ENCODE data around the gene ARHGAP22.
"Not testable (repeated sequence)": the region's sequence is repeated elsewhere in the genome, so short reads cannot be mapped to it uniquely, and the experiment has no call there.

Gene ARHGAP22, protein sequence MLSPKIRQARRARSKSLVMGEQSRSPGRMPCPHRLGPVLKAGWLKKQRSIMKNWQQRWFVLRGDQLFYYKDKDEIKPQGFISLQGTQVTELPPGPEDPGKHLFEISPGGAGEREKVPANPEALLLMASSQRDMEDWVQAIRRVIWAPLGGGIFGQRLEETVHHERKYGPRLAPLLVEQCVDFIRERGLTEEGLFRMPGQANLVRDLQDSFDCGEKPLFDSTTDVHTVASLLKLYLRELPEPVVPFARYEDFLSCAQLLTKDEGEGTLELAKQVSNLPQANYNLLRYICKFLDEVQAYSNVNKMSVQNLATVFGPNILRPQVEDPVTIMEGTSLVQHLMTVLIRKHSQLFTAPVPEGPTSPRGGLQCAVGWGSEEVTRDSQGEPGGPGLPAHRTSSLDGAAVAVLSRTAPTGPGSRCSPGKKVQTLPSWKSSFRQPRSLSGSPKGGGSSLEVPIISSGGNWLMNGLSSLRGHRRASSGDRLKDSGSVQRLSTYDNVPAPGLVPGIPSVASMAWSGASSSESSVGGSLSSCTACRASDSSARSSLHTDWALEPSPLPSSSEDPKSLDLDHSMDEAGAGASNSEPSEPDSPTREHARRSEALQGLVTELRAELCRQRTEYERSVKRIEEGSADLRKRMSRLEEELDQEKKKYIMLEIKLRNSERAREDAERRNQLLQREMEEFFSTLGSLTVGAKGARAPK

DNA sequence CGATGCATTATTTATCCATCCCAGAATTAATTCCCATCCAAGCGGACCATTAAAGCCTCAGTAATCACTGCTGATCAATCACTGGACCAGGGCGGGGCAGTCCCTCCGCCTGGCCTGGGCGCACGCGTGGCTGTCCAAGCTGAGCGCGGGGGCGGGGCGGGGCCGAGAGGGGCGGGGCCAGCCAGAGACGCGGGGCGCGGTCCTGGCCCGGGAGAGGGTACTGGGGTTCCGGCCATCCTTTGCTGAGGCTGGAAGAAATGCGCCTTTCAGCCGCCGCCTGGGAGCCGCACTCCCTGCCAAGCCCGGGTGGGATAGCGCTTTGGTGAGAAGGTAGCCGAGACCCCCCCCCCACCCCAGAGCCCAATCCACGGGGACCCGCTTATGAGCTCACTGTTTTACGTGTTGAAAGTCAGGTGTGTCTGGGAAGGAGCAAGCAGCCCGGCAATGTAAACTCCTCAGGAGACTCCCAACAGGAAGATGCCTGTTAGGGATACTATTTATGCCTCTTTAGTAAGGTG is at the start of gene ARHGAP22:
TSS of gene ARHGAP22 (minus strand) at position 83 of the 518 bp plus-strand sequence. CDS start 277 bp downstream, outside the sequence.
- peaks cover 0 to 14% (median 2%) of the 10 kb centered on the region in 5 donors for H3K27me3 ChIP-seq (ENCODE audit: control insufficient read depth in 5 of 5, insufficient read depth in 4 of 5, low read length in 5 of 5)
- no peaks in the 10 kb centered on the region for H3K9me3 ChIP-seq (ENCODE audit: control insufficient read depth in 5 of 5, low read length in 5 of 5)
- no peak within 1 kb of the TSS for H3K27ac ChIP-seq (ENCODE audit: low read depth, low read length)
- no peaks in the 10 kb centered on the region for H3K36me3 ChIP-seq (ENCODE audit: control insufficient read depth in 5 of 5, insufficient read depth in 5 of 5, low read length in 5 of 5)
- peak within 1 kb of the TSS in 2 of 5 donors; percentile 22 to 45 for H3K9ac ChIP-seq (ENCODE audit: low read length in 5 of 5)
- peak within 1 kb of the TSS; percentile 23 to 66 (median 56) for H3K4me3 ChIP-seq (ENCODE audit: low read depth in 1 of 5, low read length in 5 of 5)
- peaks cover 0 to 29% (median 20%) of the 10 kb centered on the region in 5 donors for H3K4me1 ChIP-seq (ENCODE audit: control insufficient read depth in 5 of 5, insufficient read depth in 5 of 5, low read length in 5 of 5)

DNA sequence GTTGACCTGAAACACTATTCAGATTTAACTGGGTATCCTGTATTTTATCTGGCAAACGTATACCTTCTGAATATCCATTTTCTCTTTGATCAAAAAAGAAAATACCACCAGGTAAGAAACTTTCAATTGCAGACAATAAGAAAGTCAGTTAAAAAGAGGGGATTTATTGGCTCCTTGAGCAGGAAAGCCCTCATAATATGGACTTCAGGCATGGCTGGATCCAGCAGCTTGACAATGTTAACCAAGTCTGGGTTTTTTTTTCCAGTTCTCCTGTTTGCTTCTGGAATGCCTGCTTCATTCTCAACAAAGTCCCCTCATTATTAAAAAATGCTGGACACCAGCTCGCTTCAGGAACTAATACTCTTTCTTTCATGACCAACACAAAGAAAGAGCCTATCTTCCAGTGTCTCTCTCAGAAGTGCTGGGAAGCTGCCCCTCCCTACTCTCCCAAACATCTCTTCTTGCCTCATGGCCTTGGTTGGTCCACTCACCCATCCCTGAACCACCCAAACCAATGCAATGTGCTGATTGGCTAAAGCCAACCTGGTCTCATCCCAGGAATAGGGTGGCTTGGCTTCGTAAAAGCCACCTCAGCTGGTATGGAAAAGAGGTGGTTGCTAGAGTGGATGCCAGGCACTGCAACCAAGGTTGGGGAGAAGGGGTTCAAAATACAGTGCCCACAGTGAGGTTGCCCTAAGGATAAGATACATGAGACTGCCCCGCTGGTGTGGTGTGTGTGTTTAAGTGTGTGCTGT is 49.2 kb upstream of the ARHGAP22 start:
- Histone ChIP-seq H3K9ac (ENCODE audit: low read length in 5 of 5) (no peak overlapping the region), H3K9me3 (ENCODE audit: control insufficient read depth in 5 of 5, low read length in 5 of 5) (no peaks in the 10 kb centered on the region), H3K4me1 (ENCODE audit: control insufficient read depth in 5 of 5, insufficient read depth in 5 of 5, low read length in 5 of 5) (peaks cover 3 to 32% (median 15%) of the 10 kb centered on the region in 5 donors), H3K36me3 (ENCODE audit: control insufficient read depth in 5 of 5, insufficient read depth in 5 of 5, low read length in 5 of 5) (no peaks in the 10 kb centered on the region), H3K4me3 (ENCODE audit: low read depth in 1 of 5, low read length in 5 of 5) (no peak overlapping the region), H3K27ac (ENCODE audit: low read depth, low read length) (no peak overlapping the region), H3K27me3 (ENCODE audit: control insufficient read depth in 5 of 5, insufficient read depth in 4 of 5, low read length in 5 of 5) (peaks cover 0 to 5% (median 3%) of the 10 kb centered on the region in 5 donors)

DNA sequence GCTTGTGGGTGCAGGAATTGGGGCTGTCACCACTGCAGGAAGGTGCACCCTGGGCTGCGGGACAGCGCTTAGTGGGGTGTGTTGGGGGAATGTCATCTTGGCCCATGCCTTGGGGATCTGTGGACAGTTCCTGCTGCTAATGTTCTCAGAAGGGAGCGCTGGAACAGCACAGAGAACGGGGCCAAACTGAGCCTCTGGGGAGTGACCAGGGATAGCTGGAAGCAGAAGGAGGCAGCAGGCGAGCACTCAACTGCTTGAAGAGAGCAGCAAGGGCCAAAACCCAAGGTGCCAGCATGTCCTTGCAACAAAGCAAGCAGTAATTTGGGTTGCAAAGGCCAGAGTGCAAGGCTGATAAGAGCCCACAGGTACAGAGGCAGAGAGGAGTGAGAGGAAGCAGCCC is 48.5 kb upstream of the ARHGAP22 start:
- Histone ChIP-seq H3K9ac (ENCODE audit: low read length in 5 of 5) (no peak overlapping the region), H3K36me3 (ENCODE audit: control insufficient read depth in 5 of 5, insufficient read depth in 5 of 5, low read length in 5 of 5) (no peaks in the 10 kb centered on the region), H3K27ac (ENCODE audit: low read depth, low read length) (no peak overlapping the region), H3K4me1 (ENCODE audit: control insufficient read depth in 5 of 5, insufficient read depth in 5 of 5, low read length in 5 of 5) (peaks cover 5 to 32% (median 15%) of the 10 kb centered on the region in 5 donors), H3K27me3 (ENCODE audit: control insufficient read depth in 5 of 5, insufficient read depth in 4 of 5, low read length in 5 of 5) (peaks cover 0 to 5% (median 3%) of the 10 kb centered on the region in 5 donors), H3K4me3 (ENCODE audit: low read depth in 1 of 5, low read length in 5 of 5) (no peak overlapping the region), H3K9me3 (ENCODE audit: control insufficient read depth in 5 of 5, low read length in 5 of 5) (no peaks in the 10 kb centered on the region)

DNA sequence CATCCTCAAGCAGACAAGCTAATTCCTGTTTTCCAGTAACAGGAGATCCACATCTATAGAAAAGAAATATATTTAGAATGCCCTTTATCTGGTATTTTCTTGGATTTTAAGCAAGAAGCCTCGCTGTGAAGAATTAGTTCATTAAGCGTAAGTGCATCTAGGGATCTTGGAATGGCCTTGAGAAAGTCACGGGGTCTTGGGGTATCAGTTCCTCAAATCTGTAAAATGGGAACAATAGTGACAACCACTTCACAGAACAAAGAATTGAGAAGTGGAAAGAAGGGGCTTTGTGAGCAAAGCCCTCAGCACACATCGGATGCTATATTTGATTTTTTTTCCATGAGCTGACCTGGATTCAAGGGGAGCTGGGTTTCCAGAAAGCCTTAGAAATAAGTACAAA is 47.5 kb upstream of the ARHGAP22 start:
- Histone ChIP-seq H3K36me3 (ENCODE audit: control insufficient read depth in 5 of 5, insufficient read depth in 5 of 5, low read length in 5 of 5) (no peaks in the 10 kb centered on the region), H3K4me3 (ENCODE audit: low read depth in 1 of 5, low read length in 5 of 5) (no peak overlapping the region), H3K27ac (ENCODE audit: low read depth, low read length) (no peak overlapping the region), H3K9ac (ENCODE audit: low read length in 5 of 5) (no peak overlapping the region), H3K9me3 (ENCODE audit: control insufficient read depth in 5 of 5, low read length in 5 of 5) (no peaks in the 10 kb centered on the region), H3K27me3 (ENCODE audit: control insufficient read depth in 5 of 5, insufficient read depth in 4 of 5, low read length in 5 of 5) (peaks cover 0 to 5% (median 0%) of the 10 kb centered on the region in 5 donors), H3K4me1 (ENCODE audit: control insufficient read depth in 5 of 5, insufficient read depth in 5 of 5, low read length in 5 of 5) (peaks cover 5 to 32% (median 15%) of the 10 kb centered on the region in 5 donors)

DNA sequence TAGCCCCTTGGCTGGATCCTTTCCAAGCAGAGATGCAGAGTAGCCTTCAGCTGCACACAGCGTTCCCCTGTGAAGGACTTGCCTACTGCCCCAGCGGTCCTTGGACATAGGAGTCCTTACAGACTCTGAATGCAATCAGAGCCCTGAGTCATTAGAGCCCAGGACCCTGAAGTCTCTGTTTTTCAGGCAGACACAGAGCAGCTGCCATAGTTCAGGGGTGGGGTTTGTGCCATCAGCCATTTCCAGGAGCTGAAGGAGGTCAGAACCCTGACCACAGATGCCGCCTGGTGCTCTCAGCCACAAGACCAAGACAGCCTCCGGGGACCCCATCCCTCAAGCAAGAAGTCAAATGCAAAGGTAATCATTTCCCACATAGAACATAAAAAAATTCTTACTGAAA is 47.0 kb upstream of the ARHGAP22 start:
- no peaks in the 10 kb centered on the region for H3K36me3 ChIP-seq (ENCODE audit: control insufficient read depth in 5 of 5, insufficient read depth in 5 of 5, low read length in 5 of 5)
- peaks cover 5 to 31% (median 15%) of the 10 kb centered on the region in 5 donors for H3K4me1 ChIP-seq (ENCODE audit: control insufficient read depth in 5 of 5, insufficient read depth in 5 of 5, low read length in 5 of 5)
- peaks cover 0 to 3% (median 0%) of the 10 kb centered on the region in 5 donors for H3K27me3 ChIP-seq (ENCODE audit: control insufficient read depth in 5 of 5, insufficient read depth in 4 of 5, low read length in 5 of 5)
- no peak overlapping the region for H3K9ac ChIP-seq (ENCODE audit: low read length in 5 of 5)
- H3K27ac ChIP-seq (ENCODE audit: low read depth, low read length): no peak overlapping the region
- H3K9me3 ChIP-seq (ENCODE audit: control insufficient read depth in 5 of 5, low read length in 5 of 5): no peaks in the 10 kb centered on the region
- peak overlapping the region in 1 of 5 donors; percentile 11 for H3K4me3 ChIP-seq (ENCODE audit: low read depth in 1 of 5, low read length in 5 of 5)

DNA sequence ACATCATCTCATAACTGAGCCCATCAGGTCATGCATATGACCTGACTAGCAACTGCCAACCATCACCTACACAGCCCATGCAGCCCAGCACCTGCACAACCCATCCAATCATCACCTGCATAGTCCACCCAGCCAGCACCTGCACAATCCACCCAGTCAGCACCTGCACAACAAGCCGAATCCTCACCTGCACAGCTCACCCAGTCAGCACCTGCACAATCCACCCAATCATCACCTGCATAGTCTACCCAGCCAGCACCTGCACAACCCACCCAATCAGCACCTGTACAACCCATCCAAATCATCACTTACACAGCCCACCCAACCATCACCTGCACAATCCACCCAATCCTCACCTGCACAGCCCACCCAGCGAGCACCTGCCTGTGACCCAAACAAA is 46.4 kb upstream of the ARHGAP22 start:
- no peak overlapping the region for H3K9ac ChIP-seq (ENCODE audit: low read length in 5 of 5)
- H3K4me1 ChIP-seq (ENCODE audit: control insufficient read depth in 5 of 5, insufficient read depth in 5 of 5, low read length in 5 of 5): peaks cover 3 to 25% (median 10%) of the 10 kb centered on the region in 5 donors
- H3K9me3 ChIP-seq (ENCODE audit: control insufficient read depth in 5 of 5, low read length in 5 of 5): no peaks in the 10 kb centered on the region
- no peak overlapping the region for H3K4me3 ChIP-seq (ENCODE audit: low read depth in 1 of 5, low read length in 5 of 5)
- H3K27me3 ChIP-seq (ENCODE audit: control insufficient read depth in 5 of 5, insufficient read depth in 4 of 5, low read length in 5 of 5): peaks cover 0 to 3% (median 0%) of the 10 kb centered on the region in 5 donors
- no peak overlapping the region for H3K27ac ChIP-seq (ENCODE audit: low read depth, low read length)
- H3K36me3 ChIP-seq (ENCODE audit: control insufficient read depth in 5 of 5, insufficient read depth in 5 of 5, low read length in 5 of 5): no peaks in the 10 kb centered on the region

DNA sequence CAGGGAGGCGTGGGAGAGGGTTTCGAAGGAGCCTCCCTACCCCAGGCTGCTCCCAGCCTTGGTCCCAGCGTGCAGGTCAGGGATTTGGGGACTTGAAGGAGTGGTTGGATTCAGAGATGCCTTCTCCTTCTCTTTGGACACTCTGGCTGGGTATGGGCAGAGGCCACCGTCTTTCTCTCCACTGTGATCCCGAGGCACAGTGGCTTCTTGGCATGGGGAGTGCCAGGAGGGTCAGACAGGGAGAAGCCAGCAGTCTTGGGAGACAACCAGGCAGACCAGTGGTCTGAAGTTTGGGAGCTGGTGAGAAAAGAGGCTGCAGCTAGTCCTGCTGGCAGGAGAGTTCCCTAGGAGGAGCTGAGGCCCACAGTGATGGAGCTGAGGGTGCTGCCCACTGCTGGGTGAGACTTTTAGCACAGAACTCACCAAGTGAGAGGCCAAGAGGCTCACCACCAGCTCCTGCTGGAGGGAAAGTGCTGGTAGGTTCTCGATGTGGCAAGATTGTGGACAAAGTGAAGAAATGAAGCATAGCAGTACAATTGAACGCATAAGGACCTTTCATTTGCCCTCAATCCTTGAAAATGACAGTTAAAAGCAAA is 44.6 kb upstream of the ARHGAP22 start:
- Histone ChIP-seq H3K27me3 (ENCODE audit: control insufficient read depth in 5 of 5, insufficient read depth in 4 of 5, low read length in 5 of 5) (peaks cover 0 to 3% (median 0%) of the 10 kb centered on the region in 5 donors), H3K27ac (ENCODE audit: low read depth, low read length) (no peak overlapping the region), H3K4me3 (ENCODE audit: low read depth in 1 of 5, low read length in 5 of 5) (no peak overlapping the region), H3K9ac (ENCODE audit: low read length in 5 of 5) (no peak overlapping the region), H3K4me1 (ENCODE audit: control insufficient read depth in 5 of 5, insufficient read depth in 5 of 5, low read length in 5 of 5) (peaks cover 0 to 13% (median 2%) of the 10 kb centered on the region in 5 donors), H3K9me3 (ENCODE audit: control insufficient read depth in 5 of 5, low read length in 5 of 5) (no peaks in the 10 kb centered on the region), H3K36me3 (ENCODE audit: control insufficient read depth in 5 of 5, insufficient read depth in 5 of 5, low read length in 5 of 5) (no peaks in the 10 kb centered on the region)

DNA sequence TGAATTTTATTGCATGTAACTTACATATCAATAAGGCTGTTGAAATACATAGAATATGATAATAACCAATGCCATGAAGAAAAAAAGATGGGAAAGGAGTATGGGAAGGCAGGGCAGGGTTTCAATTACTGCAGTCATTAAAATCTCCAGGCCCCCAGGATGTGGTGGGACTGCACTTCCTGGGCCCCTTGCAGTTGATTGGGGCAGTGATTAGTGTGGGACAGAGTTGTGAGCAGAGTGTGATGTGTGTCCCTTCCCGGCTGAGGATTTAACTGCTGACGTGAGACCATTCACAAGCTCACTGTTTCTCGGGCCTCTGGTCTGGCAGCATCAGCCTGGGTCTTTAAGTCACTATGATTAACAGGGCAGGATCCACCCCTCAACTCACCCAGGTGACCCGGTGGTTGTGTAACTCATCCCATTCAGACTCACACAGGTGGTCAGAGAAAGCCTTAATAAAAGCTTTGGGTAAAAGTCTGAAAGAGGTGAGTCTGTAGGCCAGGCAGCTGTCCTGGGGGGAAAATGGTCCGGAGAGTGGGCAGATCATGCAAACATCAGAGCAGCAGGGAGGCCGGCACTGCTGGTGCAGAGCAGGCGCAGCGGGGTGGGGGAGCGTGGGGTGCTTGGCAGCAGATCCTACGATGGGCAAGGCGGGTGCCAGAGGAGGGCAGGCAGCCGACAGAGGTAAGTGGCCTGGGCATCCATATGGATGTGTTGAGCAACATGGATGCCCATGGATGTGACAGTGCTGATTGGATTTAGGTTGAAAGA is 43.5 kb upstream of the ARHGAP22 start:
- peaks cover 0 to 10% (median 2%) of the 10 kb centered on the region in 5 donors for H3K4me1 ChIP-seq (ENCODE audit: control insufficient read depth in 5 of 5, insufficient read depth in 5 of 5, low read length in 5 of 5)
- peaks cover 0 to 3% (median 0%) of the 10 kb centered on the region in 5 donors for H3K27me3 ChIP-seq (ENCODE audit: control insufficient read depth in 5 of 5, insufficient read depth in 4 of 5, low read length in 5 of 5)
- H3K4me3 ChIP-seq (ENCODE audit: low read depth in 1 of 5, low read length in 5 of 5): no peak overlapping the region
- H3K27ac ChIP-seq (ENCODE audit: low read depth, low read length): no peak overlapping the region
- no peaks in the 10 kb centered on the region for H3K9me3 ChIP-seq (ENCODE audit: control insufficient read depth in 5 of 5, low read length in 5 of 5)
- H3K36me3 ChIP-seq (ENCODE audit: control insufficient read depth in 5 of 5, insufficient read depth in 5 of 5, low read length in 5 of 5): no peaks in the 10 kb centered on the region
- H3K9ac ChIP-seq (ENCODE audit: low read length in 5 of 5): no peak overlapping the region

DNA sequence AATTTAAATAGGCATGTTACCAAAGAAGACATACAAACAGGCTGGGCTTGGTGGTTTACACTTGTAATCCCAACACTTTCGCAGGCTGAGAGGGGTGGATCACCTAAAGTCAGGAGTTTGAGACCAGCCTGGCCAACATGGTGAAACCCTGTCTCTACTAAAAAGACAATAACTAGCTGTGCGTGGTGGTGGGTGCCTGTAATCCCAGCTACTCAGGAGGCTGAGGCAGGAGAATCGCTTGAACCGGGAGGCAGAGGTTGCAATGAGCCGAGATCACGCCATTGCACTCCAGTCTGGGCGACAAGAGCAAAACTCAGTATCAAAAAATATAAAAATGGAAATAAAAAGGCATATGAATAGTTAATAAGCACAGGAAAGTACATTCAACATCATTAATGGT is 42.2 kb upstream of the ARHGAP22 start:
- H3K4me1 ChIP-seq (ENCODE audit: control insufficient read depth in 5 of 5, insufficient read depth in 5 of 5, low read length in 5 of 5); H3K9me3 ChIP-seq (ENCODE audit: control insufficient read depth in 5 of 5, low read length in 5 of 5); H3K27me3 ChIP-seq (ENCODE audit: control insufficient read depth in 5 of 5, insufficient read depth in 4 of 5, low read length in 5 of 5); H3K4me3 ChIP-seq (ENCODE audit: low read depth in 1 of 5, low read length in 5 of 5); H3K27ac ChIP-seq (ENCODE audit: low read depth, low read length); H3K9ac ChIP-seq (ENCODE audit: low read length in 5 of 5); H3K36me3 ChIP-seq (ENCODE audit: control insufficient read depth in 5 of 5, insufficient read depth in 5 of 5, low read length in 5 of 5): not testable (repeated sequence)
